ENCODE results near the gene PAK5.
A peak's percentile ranks its signal among the peaks of the same experiment; 100 is the strongest.

The PAK5 gene

GRCh38 chr20:9574181-9574580 lies 264.7 kb downstream of the PAK5 start:
- DNase-seq = no peak

- DNase-seq = no peak
These were observed 265.3 kb downstream of the PAK5 start for GRCh38 chr20:9573335-9574151.

GRCh38 chr20:9572670-9573069 lies 266.2 kb downstream of the PAK5 start:
- no peak for DNase-seq

GRCh38 chr20:9571783-9572182 lies 267.1 kb downstream of the PAK5 start:
- DNase-seq = no peak

- no peak for DNase-seq
These were observed 268.3 kb downstream of the PAK5 start for GRCh38 chr20:9570612-9571011.

- no peak for DNase-seq
These were observed 271.9 kb downstream of the PAK5 start for GRCh38 chr20:9566977-9567376.

- no peak for DNase-seq
These were observed 272.8 kb downstream of the PAK5 start for GRCh38 chr20:9565910-9566550.

- no peak for DNase-seq
These were observed 281.5 kb downstream of the PAK5 start for GRCh38 chr20:9557411-9557810.

GRCh38 chr20:9555781-9556180 lies 283.1 kb downstream of the PAK5 start:
- no peak for DNase-seq

GRCh38 chr20:9551808-9552550 lies 286.9 kb downstream of the PAK5 start:
- peak in 1 of 2 donors; percentile 9 for DNase-seq

- no peak for DNase-seq
These were observed 288.0 kb downstream of the PAK5 start for GRCh38 chr20:9550871-9551270.

- no peak for DNase-seq
These were observed 288.6 kb downstream of the PAK5 start for GRCh38 chr20:9550283-9550682.

GRCh38 chr20:9543214-9543613 lies 295.7 kb downstream of the PAK5 start:
- DNase-seq = no peak

- DNase-seq = no peak
These were observed 303.4 kb downstream of the PAK5 start for GRCh38 chr20:9535449-9535848.

- no peak for DNase-seq
These were observed 304.9 kb downstream of the PAK5 start for GRCh38 chr20:9534025-9534424.

- DNase-seq = no peak
These were observed 306.6 kb downstream of the PAK5 start for GRCh38 chr20:9532069-9532838.

- DNase-seq = no peak
These were observed 307.3 kb downstream of the PAK5 start for GRCh38 chr20:9531581-9531980.

- peak in 1 of 2 donors; percentile 70 for DNase-seq
These were observed 315.2 kb downstream of the PAK5 start for GRCh38 chr20:9523636-9524035.

GRCh38 chr20:9520086-9520485 lies 318.8 kb downstream of the PAK5 start:
- no peak for DNase-seq

- DNase-seq = no peak
These were observed 320.2 kb downstream of the PAK5 start for GRCh38 chr20:9518576-9519175.

- no peak for DNase-seq
These were observed 321.3 kb downstream of the PAK5 start for GRCh38 chr20:9517297-9518162.
